ENCODE results near the gene ZNF134. TPM values are rescaled to one million over a fixed set of nuclear protein-coding genes. Genes with fewer than 3 reads are reported as not detected.

Gene ZNF134
- total and polyA plus RNA-seq, 7 donors, result 3.4 to 8.6 (median 7.4) TPM

DNA sequence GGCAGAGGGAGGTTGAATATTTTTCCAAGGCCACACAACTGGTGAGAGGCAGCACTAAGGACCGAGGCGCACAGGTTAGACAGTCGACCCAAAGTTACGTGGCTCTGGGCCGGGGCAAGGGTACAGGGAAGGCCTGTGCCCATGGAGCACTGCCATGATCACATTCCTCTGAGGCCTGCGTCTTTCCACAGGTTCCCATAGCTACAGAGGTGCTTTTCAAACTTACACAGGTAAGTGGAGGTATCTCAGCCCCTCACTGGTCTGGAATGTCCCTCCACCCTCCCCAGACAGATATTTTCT is 19.7 kb downstream of the ZNF134 start:
- Histone ChIP-seq H3K4me1 (peaks cover 8% of the 10 kb centered on the region), H3K9me3 (peaks cover 44% of the 10 kb centered on the region), H3K27me3 (ENCODE audit: insufficient read depth in 3 of 3, low read length in 2 of 3) (no peaks in the 10 kb centered on the region), H3K27ac (no peak overlapping the region), H3K36me3 (ENCODE audit: insufficient read depth in 1 of 2, low read depth in 1 of 2) (peaks cover 5 to 48% of the 10 kb centered on the region in 2 donors), H3K4me3 (peak overlapping the region; percentile 81)
- intact Hi-C loops (cut with DNase I), result no loop called here
- peak in 1 of 4 donors; percentile 16 for ATAC-seq
- 47 to 50% (median 50%) methylated on average over 6 of the region's 6 CpGs for WGBS, 3 donors
- TF ChIP-seq, protein P1, sequence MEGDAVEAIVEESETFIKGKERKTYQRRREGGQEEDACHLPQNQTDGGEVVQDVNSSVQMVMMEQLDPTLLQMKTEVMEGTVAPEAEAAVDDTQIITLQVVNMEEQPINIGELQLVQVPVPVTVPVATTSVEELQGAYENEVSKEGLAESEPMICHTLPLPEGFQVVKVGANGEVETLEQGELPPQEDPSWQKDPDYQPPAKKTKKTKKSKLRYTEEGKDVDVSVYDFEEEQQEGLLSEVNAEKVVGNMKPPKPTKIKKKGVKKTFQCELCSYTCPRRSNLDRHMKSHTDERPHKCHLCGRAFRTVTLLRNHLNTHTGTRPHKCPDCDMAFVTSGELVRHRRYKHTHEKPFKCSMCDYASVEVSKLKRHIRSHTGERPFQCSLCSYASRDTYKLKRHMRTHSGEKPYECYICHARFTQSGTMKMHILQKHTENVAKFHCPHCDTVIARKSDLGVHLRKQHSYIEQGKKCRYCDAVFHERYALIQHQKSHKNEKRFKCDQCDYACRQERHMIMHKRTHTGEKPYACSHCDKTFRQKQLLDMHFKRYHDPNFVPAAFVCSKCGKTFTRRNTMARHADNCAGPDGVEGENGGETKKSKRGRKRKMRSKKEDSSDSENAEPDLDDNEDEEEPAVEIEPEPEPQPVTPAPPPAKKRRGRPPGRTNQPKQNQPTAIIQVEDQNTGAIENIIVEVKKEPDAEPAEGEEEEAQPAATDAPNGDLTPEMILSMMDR (IDR thresholded peaks at IDR 0.05), result no peak
- no peak for DNase-seq

DNA sequence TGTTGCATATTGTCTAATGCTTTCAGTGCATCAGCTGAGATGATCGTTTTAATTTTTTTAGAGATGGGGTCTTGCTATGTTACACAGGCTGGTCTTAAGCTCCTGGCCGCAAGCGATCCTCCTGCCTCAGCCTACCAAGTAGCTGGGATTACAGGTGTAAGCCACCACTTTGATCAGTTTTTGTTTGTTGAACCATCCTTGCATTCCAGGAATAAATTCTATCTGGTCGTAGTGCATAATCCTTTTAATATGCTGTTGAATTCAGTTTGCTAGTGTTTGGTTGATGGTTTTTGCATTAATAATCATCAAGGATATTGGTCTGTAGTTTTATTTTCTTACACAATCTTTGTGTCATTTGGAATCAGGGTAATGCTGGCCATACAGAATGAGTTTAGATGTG is 23.3 kb downstream of the ZNF134 start:
- no peaks in the 10 kb centered on the region for H3K27me3 ChIP-seq (ENCODE audit: insufficient read depth in 3 of 3, low read length in 2 of 3)
- TF ChIP-seq, protein P1 (IDR thresholded peaks at IDR 0.05), result no peak
- peaks cover 33 to 72% of the 10 kb centered on the region in 2 donors for H3K36me3 ChIP-seq (ENCODE audit: insufficient read depth in 1 of 2, low read depth in 1 of 2)
- peaks cover 65% of the 10 kb centered on the region for H3K9me3 ChIP-seq
- DNase-seq, result no peak
- H3K4me1 ChIP-seq, result peaks cover 8% of the 10 kb centered on the region
- no peak overlapping the region for H3K4me3 ChIP-seq
- ATAC-seq, result no peak
- 97 to 100% (median 98%) methylated on average over 4 of the region's 4 CpGs for WGBS, 3 donors
- intact Hi-C loops (cut with DNase I), result no loop called here
- H3K27ac ChIP-seq, result no peak overlapping the region

DNA sequence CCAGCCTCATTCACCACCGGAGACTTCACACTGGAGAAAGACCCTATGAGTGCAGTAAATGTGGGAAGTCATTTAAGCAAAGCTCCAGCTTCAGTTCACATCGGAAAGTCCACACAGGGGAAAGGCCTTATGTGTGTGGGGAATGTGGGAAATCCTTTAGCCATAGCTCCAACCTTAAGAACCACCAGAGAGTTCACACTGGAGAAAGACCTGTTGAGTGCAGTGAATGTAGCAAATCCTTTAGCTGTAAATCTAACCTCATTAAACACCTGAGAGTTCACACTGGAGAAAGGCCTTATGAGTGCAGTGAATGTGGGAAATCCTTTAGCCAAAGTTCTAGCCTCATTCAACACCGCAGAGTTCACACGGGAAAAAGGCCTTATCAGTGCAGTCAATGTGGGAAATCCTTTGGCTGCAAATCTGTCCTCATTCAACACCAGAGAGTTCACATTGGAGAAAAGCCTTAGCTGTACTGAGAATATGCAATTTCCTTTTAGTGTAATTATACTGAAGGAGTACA is 27.7 kb downstream of the ZNF134 start:
- Histone ChIP-seq H3K27ac (no peak overlapping the region), H3K36me3 (ENCODE audit: insufficient read depth in 1 of 2, low read depth in 1 of 2) (peaks cover 32 to 57% of the 10 kb centered on the region in 2 donors), H3K27me3 (ENCODE audit: insufficient read depth in 3 of 3, low read length in 2 of 3) (no peaks in the 10 kb centered on the region), H3K4me1 (no peaks in the 10 kb centered on the region), H3K4me3 (no peak overlapping the region), H3K9me3 (peaks cover 79% of the 10 kb centered on the region)
- intact Hi-C loops (cut with DNase I), result no loop called here
- DNase-seq (no peak), ATAC-seq (no peak)
- TF ChIP-seq, protein P1 (IDR thresholded peaks at IDR 0.05), result no peak
- WGBS, 3 donors, result 98 to 99% (median 98%) methylated on average over 4 of the region's 4 CpGs

DNA sequence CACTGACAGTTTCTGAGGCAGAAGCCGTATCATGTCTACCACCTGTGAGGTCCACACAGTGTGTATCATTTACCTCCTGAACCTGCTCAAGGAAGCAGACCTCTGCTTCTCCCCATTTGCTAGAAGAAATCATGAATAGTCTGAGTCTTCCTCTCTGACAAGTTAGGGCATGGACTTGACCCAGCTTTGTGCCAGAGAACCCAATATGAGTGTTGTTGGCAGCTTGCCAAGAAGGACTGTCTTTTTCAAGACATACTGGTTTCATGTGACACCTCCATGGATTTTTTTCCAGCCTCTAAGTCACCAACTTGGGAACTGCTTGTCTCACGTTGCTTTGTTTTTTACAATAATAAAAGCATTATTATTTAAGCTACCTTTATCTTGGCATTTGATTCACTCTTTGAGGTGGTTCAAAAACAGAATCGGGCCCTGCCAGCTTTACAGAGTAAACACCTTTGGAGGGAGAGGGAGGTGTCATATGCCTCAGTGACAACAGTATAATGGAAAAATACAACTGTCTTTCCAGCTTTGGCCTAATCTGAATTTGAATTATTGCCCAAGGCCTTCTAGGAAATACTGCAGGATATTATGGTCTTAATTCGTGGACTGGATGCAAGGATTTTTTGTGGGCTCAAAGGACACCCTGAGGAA is 28.5 kb downstream of the ZNF134 start:
- ATAC-seq (no peak), DNase-seq (no peak)
- TF ChIP-seq, protein P1 (IDR thresholded peaks at IDR 0.05), result no peak
- WGBS, 3 donors, result 77 to 82% (median 79%) methylated on average over 4 of the region's 4 CpGs
- peaks cover 32 to 51% of the 10 kb centered on the region in 2 donors for H3K36me3 ChIP-seq (ENCODE audit: insufficient read depth in 1 of 2, low read depth in 1 of 2)
- peaks cover 71% of the 10 kb centered on the region for H3K9me3 ChIP-seq
- no peaks in the 10 kb centered on the region for H3K4me1 ChIP-seq
- H3K27ac ChIP-seq, result no peak overlapping the region
- no peak overlapping the region for H3K4me3 ChIP-seq
- no peaks in the 10 kb centered on the region for H3K27me3 ChIP-seq (ENCODE audit: insufficient read depth in 3 of 3, low read length in 2 of 3)
- intact Hi-C loops (cut with DNase I), result no loop called here

DNA sequence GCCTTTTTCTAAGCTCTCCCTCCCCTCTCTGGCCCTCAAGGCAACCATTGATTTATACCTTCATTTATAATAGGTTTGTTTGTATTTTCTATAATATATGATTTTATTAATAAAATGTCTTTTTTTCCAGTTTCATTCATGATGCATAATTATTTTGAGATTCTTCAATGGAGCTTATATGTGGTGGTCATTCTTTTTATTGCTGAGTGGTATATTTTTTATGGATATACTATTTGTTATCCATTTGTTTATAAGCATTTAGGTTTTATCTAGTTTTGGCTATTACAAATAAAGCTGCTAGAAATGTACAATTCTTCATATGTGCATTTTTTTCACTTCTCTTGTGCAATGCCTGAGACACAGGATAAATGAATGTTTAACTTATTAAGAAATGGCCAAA is 29.7 kb downstream of the ZNF134 start:
- no peak overlapping the region for H3K27ac ChIP-seq
- peaks cover 32 to 41% of the 10 kb centered on the region in 2 donors for H3K36me3 ChIP-seq (ENCODE audit: insufficient read depth in 1 of 2, low read depth in 1 of 2)
- TF ChIP-seq, protein P1 (IDR thresholded peaks at IDR 0.05), result no peak
- intact Hi-C loops (cut with DNase I), result no loop called here
- DNase-seq (no peak), ATAC-seq (no peak)
- peaks cover 60% of the 10 kb centered on the region for H3K9me3 ChIP-seq
- no peak overlapping the region for H3K4me3 ChIP-seq
- no peaks in the 10 kb centered on the region for H3K27me3 ChIP-seq (ENCODE audit: insufficient read depth in 3 of 3, low read length in 2 of 3)
- no peaks in the 10 kb centered on the region for H3K4me1 ChIP-seq

Data from psoas muscle (tissue), 8 donors.